Fibroblast of pulmonary artery (primary cell): Measurements from ENCODE around the gene ZNF674.
A peak's percentile ranks its signal among the peaks of the same experiment; 100 is the strongest.

Experiments used
- DNase-seq: peaks from one replicate; pipeline ENCODE4 v3.0.0-alpha.2; 2010; ENCODE audit warnings: low read depth
- H3K4me3 ChIP-seq: replicated peaks from 2 replicates; pipeline ENCODE4 v1.5.1; 2011; ENCODE audit warnings: low read depth, mild to moderate bottlenecking, control low read depth, low read length, moderate library complexity
- TF ChIP-seq, protein P1 (sequence below): IDR thresholded peaks from 2 replicates; pipeline ENCODE4 v1.5.1; 2011; ENCODE audit warnings: mild to moderate bottlenecking, control low read depth, low read length, inconsistent platforms; ENCODE audit errors: missing control alignments

Gene ZNF674

GRCh38 chrX:46545111-46546005 lies at the start of gene ZNF674:
Gene ZNF674 (minus strand): TSS chrX:46545421. CDS start chrX:46542087, 3,334 bp downstream.
- peak; percentile 93 for DNase-seq
- TF ChIP-seq, protein P1, sequence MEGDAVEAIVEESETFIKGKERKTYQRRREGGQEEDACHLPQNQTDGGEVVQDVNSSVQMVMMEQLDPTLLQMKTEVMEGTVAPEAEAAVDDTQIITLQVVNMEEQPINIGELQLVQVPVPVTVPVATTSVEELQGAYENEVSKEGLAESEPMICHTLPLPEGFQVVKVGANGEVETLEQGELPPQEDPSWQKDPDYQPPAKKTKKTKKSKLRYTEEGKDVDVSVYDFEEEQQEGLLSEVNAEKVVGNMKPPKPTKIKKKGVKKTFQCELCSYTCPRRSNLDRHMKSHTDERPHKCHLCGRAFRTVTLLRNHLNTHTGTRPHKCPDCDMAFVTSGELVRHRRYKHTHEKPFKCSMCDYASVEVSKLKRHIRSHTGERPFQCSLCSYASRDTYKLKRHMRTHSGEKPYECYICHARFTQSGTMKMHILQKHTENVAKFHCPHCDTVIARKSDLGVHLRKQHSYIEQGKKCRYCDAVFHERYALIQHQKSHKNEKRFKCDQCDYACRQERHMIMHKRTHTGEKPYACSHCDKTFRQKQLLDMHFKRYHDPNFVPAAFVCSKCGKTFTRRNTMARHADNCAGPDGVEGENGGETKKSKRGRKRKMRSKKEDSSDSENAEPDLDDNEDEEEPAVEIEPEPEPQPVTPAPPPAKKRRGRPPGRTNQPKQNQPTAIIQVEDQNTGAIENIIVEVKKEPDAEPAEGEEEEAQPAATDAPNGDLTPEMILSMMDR: peak; percentile 16
- peak within 1 kb of the TSS; percentile 80 for H3K4me3 ChIP-seq

DNA sequence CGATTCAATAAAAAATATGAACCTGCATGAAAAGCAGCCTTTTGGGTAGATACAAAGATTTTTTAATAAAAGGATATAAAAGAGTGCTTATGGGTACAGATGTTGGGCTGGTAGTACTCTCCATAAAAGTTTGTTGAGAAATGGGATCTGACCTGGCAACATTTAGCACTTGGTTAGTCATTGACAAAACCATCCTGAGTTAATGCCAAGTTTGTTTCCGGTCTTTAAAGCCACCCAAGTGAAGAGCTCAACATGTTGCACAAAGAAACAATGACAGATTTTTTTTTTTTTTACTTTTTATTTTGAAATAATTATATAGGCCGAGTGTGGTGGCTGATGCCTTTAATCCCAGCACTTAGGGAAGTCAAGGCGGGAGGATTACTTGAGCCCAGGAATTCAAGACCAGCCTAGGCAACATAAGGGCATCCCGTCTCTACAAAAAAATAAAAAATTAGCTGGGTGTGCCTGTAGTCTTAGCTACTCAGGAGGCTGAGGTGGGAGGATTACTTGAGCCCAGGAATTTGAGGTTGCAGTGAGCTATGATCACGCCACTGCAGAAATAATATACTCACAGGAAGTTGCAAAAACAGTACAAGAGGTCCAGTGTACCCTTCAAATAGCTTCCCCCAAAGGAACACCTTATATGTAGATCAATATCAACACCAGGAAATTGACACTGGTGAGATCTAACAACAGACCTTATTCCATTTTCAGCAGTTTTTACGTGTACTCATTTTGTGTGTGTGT lies 44.9 kb upstream of the ZNF674 start:
- H3K4me3 ChIP-seq: no peak overlapping the region
- peak; percentile 84 for DNase-seq
- TF ChIP-seq, protein P1: no peak

DNA sequence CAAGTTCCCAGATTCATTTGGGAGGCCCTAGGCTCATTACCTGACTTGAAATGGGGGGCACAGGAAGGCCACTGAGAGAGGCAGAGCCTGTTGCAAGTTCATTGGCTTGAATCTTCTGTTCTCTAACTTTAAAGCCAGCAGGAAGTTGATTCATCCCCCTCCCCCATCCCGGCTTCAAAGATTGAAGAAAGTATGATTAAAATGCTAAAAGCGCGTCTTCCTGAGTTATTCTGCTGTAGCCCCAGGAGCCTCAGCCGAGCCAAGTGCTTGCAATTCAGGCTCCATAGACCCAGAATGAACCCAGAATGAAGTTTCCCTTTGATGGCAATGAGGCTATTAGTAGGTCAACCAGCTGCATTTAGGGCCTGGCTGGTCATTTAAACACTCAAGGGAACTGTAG lies 43.0 kb upstream of the ZNF674 start:
- peak overlapping the region; percentile 17 for H3K4me3 ChIP-seq
- peak; percentile 81 for DNase-seq

DNA sequence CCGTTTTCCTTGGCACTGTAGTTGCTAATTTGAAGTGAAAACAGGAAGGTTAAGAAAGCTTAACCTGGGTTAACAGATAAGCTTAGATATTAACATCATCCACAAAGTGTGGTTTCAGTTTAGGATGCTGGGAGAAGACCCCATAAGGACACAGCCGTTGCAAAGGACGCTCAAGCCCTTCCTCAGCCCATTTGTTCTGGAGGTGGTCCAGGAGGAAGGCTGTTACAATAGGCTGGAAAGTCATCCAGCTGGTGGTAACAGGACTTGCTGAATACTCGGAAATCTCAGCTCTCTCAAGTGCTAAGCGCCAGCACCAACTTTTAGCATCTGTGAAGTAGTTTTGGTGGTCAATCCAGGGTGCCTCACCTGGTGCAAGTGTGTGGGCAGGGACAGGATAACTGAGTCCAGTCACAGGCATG lies 42.5 kb upstream of the ZNF674 start:
- TF ChIP-seq, protein P1: no peak
- H3K4me3 ChIP-seq: peak overlapping the region; percentile 17
- peak; percentile 62 for DNase-seq

More for the DNA sequence above, 43.0 kb upstream of the ZNF674 start:
- TF ChIP-seq, protein P1: no peak

DNA sequence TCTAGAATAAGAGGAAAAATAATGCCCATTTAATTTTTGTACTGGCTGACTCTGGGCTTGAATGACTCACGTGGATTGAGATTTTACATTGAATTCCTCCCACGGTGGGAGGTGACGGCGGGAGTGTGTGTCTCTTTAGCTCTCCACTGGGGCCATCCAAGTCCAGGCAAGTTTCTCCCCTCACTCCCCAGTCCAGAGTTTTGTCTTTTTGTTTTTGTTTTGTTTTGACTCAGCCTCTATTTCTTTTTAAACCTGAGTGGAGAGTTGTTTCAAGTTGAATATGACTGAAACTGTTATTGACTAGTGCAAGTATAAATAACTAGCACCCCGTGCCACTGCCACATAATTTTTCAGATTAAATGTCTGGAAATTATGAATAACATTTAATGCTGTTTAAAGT lies 41.9 kb upstream of the ZNF674 start:
- peak overlapping the region; percentile 6 for H3K4me3 ChIP-seq
- TF ChIP-seq, protein P1: no peak
- peak; percentile 77 for DNase-seq

GRCh38 chrX:46584736-46585135 lies 39.5 kb upstream of the ZNF674 start:
- H3K4me3 ChIP-seq: no peak overlapping the region
- no peak for DNase-seq
- TF ChIP-seq, protein P1: no peak
